HL-60 (cell line): ENCODE results near the gene TGFB3.

ENCODE experiments used
- DNase-seq, 2 experiments: peaks; one replicate each; pipeline ENCODE4 v3.0.0-alpha.2; 2010 to 2020; ENCODE audit warnings: low read depth in 1 of 2, low spot score in 1 of 2
- H3K27ac ChIP-seq: fragments of 250-450 bp; sonication (Bioruptor Pico); replicated peaks from 2 replicates; pipeline ENCODE4 v1.5.1; 2020; ENCODE audit warnings: mild to moderate bottlenecking, moderate library complexity
- H3K27me3 ChIP-seq: fragments of 250-450 bp; sonication (Bioruptor Pico); 2 replicates; pipeline ENCODE4 v1.5.1; 2021; ENCODE audit warnings: mild to moderate bottlenecking, moderate library complexity; ENCODE audit not compliant: insufficient read depth, poor library complexity, severe bottlenecking
- H3K4me3 ChIP-seq: replicated peaks from 2 replicates; pipeline ENCODE4 v1.5.1; 2011; ENCODE audit warnings: mild to moderate bottlenecking, control low read depth, low read length; ENCODE audit not compliant: insufficient read depth
- CTCF ChIP-seq: IDR thresholded peaks from one replicate; pipeline ENCODE4 v1.5.1; 2011; ENCODE audit warnings: low read length, control low read depth, inconsistent platforms; ENCODE audit not compliant: insufficient read depth
- GABPA ChIP-seq: IDR thresholded peaks from 2 replicates; pipeline ENCODE4 v1.6.1; 2012; ENCODE audit warnings: low read depth
- POLR2AphosphoS5 ChIP-seq: IDR thresholded peaks from 2 replicates; pipeline ENCODE4 v1.6.1; 2012; ENCODE audit warnings: low read depth
- REST ChIP-seq: IDR thresholded peaks from 2 replicates; pipeline ENCODE4 v1.6.1; 2012; ENCODE audit warnings: low read depth; ENCODE audit not compliant: insufficient replicate concordance
- SPI1 ChIP-seq: IDR thresholded peaks from 2 replicates; pipeline ENCODE4 v1.6.1; 2012; ENCODE audit warnings: low read depth, mild to moderate bottlenecking, borderline replicate concordance

TGFB3 gene

GRCh38 chr14:75939200-75939599, 42.6 kb downstream of the TGFB3 start:
- no peak for TF ChIP-seq REST
- no peak for TF ChIP-seq GABPA
- no peak for TF ChIP-seq SPI1
- TF ChIP-seq POLR2AphosphoS5: no peak
- TF ChIP-seq CTCF: no peak
- Histone ChIP-seq H3K27ac (no peak overlapping the region), H3K4me3 (no peak overlapping the region), H3K27me3 (no peaks in the 10 kb centered on the region)
- DNase-seq: no peak

GRCh38 chr14:75934998-75935628, 46.7 kb downstream of the TGFB3 start:
- H3K4me3 ChIP-seq: no peak overlapping the region
- H3K27ac ChIP-seq: no peak overlapping the region
- TF ChIP-seq REST (no peak), CTCF (no peak), SPI1 (no peak), GABPA (no peak), POLR2AphosphoS5 (no peak)
- H3K27me3 ChIP-seq: no peaks in the 10 kb centered on the region
- no peak for DNase-seq

- H3K27ac ChIP-seq: no peak overlapping the region
- no peak overlapping the region for H3K4me3 ChIP-seq
- H3K27me3 ChIP-seq: no peaks in the 10 kb centered on the region
- no peak for DNase-seq
- TF ChIP-seq GABPA (no peak), POLR2AphosphoS5 (no peak), REST (no peak), SPI1 (no peak), CTCF (no peak)
Measured at GRCh38 chr14:75933712-75934296, 48.0 kb downstream of the TGFB3 start.
